PC-3 (cell line): ENCODE measurements around the gene AFF4.

Experiments used
- EZH2 ChIP-seq: fragments of 300-600 bp; sonication (generic); IDR thresholded peaks from one replicate; pipeline ENCODE4 v1.6.1; 2017; ENCODE audit warnings: antibody characterized with exemption, mild to moderate bottlenecking, low read length; ENCODE audit not compliant: unreplicated experiment
- TF ChIP-seq, protein P1 (sequence below): fragments of 300-600 bp; sonication (generic); conservative IDR thresholded peaks from 2 replicates; pipeline ENCODE4 v1.5.1; 2017; ENCODE audit warnings: antibody characterized with exemption, low read depth, mild to moderate bottlenecking, low read length

- TF ChIP-seq, protein P1, sequence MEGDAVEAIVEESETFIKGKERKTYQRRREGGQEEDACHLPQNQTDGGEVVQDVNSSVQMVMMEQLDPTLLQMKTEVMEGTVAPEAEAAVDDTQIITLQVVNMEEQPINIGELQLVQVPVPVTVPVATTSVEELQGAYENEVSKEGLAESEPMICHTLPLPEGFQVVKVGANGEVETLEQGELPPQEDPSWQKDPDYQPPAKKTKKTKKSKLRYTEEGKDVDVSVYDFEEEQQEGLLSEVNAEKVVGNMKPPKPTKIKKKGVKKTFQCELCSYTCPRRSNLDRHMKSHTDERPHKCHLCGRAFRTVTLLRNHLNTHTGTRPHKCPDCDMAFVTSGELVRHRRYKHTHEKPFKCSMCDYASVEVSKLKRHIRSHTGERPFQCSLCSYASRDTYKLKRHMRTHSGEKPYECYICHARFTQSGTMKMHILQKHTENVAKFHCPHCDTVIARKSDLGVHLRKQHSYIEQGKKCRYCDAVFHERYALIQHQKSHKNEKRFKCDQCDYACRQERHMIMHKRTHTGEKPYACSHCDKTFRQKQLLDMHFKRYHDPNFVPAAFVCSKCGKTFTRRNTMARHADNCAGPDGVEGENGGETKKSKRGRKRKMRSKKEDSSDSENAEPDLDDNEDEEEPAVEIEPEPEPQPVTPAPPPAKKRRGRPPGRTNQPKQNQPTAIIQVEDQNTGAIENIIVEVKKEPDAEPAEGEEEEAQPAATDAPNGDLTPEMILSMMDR = no peak
- TF ChIP-seq EZH2 = no peak
Measured at GRCh38 chr5:132877938-132878337, 85.5 kb downstream of the AFF4 start.
